HEK293 (cell line): ENCODE results near the gene KLF7.

Experiments used
- CTCF ChIA-PET: fragments of 350-600 bp; formaldehyde crosslinking; extraction: SDS; loops from one replicate; lab custom pipeline; 2021; ENCODE audit warnings: antibody characterized with exemption; lab: Yijun Ruan, JAX
- POLR2A ChIA-PET: fragments of 300-600 bp; formaldehyde crosslinking; extraction: SDS; loops from one replicate; lab custom pipeline; 2020; ENCODE audit warnings: antibody characterized with exemption, inconsistent platforms; lab: Yijun Ruan, JAX
- H3K27ac ChIP-seq: fragments of 200-500 bp; sonication (Bioruptor generic); 2 replicates; pipeline ENCODE4 v1.5.1; 2014; ENCODE audit warnings: low read depth, low read length, control low read depth, inconsistent platforms; ENCODE audit errors: extremely low read depth
- H3K36me3 ChIP-seq, 2 experiments: fragments of 200-500 bp in 1 of 2; sonication (Bioruptor generic) in 1 of 2; 1 replicate in 1 of 2; 2 replicates in 1 of 2; pipeline ENCODE4 v1.5.1; 2014 to 2017; ENCODE audit warnings: inconsistent platforms in 2 of 2, low read length in 2 of 2; ENCODE audit not compliant: control insufficient read depth in 2 of 2, insufficient read depth in 1 of 2
- H3K4me1 ChIP-seq: fragments of 200-500 bp; sonication (Bioruptor generic); 2 replicates; pipeline ENCODE4 v1.5.1; 2014; ENCODE audit warnings: mild to moderate bottlenecking, low read length, inconsistent platforms; ENCODE audit not compliant: control insufficient read depth, insufficient read depth
- H3K4me3 ChIP-seq: 2 replicates; pipeline ENCODE4 v1.5.1; 2011; ENCODE audit warnings: low read depth, mild to moderate bottlenecking, control low read depth, low read length, moderate library complexity
- H3K9me3 ChIP-seq: fragments of 200-500 bp; sonication (Bioruptor generic); 2 replicates; pipeline ENCODE4 v1.5.1; 2014; ENCODE audit warnings: low read depth, low read length, inconsistent platforms; ENCODE audit not compliant: control insufficient read depth, insufficient read depth
- AEBP2 ChIP-seq: fragments of 450-650 bp; formaldehyde crosslinking; IDR thresholded peaks from 2 replicates; pipeline ENCODE4 v1.5.1; 2016; ENCODE audit warnings: missing biosample characterization, missing genetic modification characterization, borderline replicate concordance
- GLIS1 ChIP-seq: fragments of 450-650 bp; formaldehyde crosslinking; IDR thresholded peaks from 2 replicates; pipeline ENCODE4 v1.5.1; 2016; ENCODE audit warnings: missing biosample characterization, missing genetic modification characterization
- HOXD13 ChIP-seq: sonication (generic); formaldehyde crosslinking; IDR thresholded peaks from 2 replicates; pipeline ENCODE4 v1.8.0; 2022; ENCODE audit warnings: missing genetic modification reagents, borderline replicate concordance
- IKZF3 ChIP-seq: fragments of 450-650 bp; IDR thresholded peaks from 2 replicates; pipeline ENCODE4 v1.5.0; 2018; ENCODE audit warnings: missing biosample characterization, mild to moderate bottlenecking, missing genetic modification characterization, moderate library complexity
- KLF7 ChIP-seq: fragments of 450-650 bp; formaldehyde crosslinking; IDR thresholded peaks from 2 replicates; pipeline ENCODE4 v1.5.1; 2016; ENCODE audit warnings: missing biosample characterization, missing genetic modification characterization, borderline replicate concordance
- KLF8 ChIP-seq: fragments of 450-650 bp; formaldehyde crosslinking; IDR thresholded peaks from 2 replicates; pipeline ENCODE4 v1.5.1; 2016; ENCODE audit warnings: missing biosample characterization, missing genetic modification characterization
- PRDM1 ChIP-seq: fragments of 450-650 bp; formaldehyde crosslinking; IDR thresholded peaks from 2 replicates; pipeline ENCODE4; 2016; ENCODE audit warnings: missing biosample characterization, missing genetic modification characterization
- SP2 ChIP-seq: fragments of 450-650 bp; formaldehyde crosslinking; IDR thresholded peaks from 2 replicates; pipeline ENCODE4 v1.5.1; 2016; ENCODE audit warnings: missing biosample characterization, missing genetic modification characterization
- ZBTB17 ChIP-seq: fragments of 450-650 bp; formaldehyde crosslinking; IDR thresholded peaks from 2 replicates; pipeline ENCODE4 v1.5.1; 2016; ENCODE audit warnings: missing biosample characterization, missing genetic modification characterization
- ZBTB44 ChIP-seq: fragments of 450-650 bp; IDR thresholded peaks from 2 replicates; pipeline ENCODE4 v1.5.1; 2018; ENCODE audit warnings: missing biosample characterization, mild to moderate bottlenecking, missing genetic modification characterization
- ZEB2 ChIP-seq: fragments of 450-650 bp; formaldehyde crosslinking; IDR thresholded peaks from 2 replicates; pipeline ENCODE4 v1.5.1; 2016; ENCODE audit warnings: missing biosample characterization, missing genetic modification characterization
- ZNF10 ChIP-seq: fragments of 450-650 bp; formaldehyde crosslinking; IDR thresholded peaks from 2 replicates; pipeline ENCODE4 v1.5.1; 2017; ENCODE audit warnings: missing biosample characterization, missing genetic modification characterization
- ZNF138 ChIP-seq: fragments of 450-650 bp; formaldehyde crosslinking; IDR thresholded peaks from 2 replicates; pipeline ENCODE4 v1.5.1; 2016; ENCODE audit warnings: missing biosample characterization, missing genetic modification characterization, borderline replicate concordance
- ZNF157 ChIP-seq: fragments of 450-650 bp; formaldehyde crosslinking; IDR thresholded peaks from 2 replicates; pipeline ENCODE4 v1.5.1; 2016; ENCODE audit warnings: missing biosample characterization, missing genetic modification characterization
- ZNF174 ChIP-seq: fragments of 450-650 bp; formaldehyde crosslinking; IDR thresholded peaks from 2 replicates; pipeline ENCODE4 v1.5.0; 2017; ENCODE audit warnings: missing biosample characterization, mild to moderate bottlenecking, missing genetic modification characterization
- ZNF175 ChIP-seq: fragments of 450-650 bp; formaldehyde crosslinking; IDR thresholded peaks from 2 replicates; pipeline ENCODE4 v1.5.1; 2016; ENCODE audit warnings: missing biosample characterization, missing genetic modification characterization
- ZNF19 ChIP-seq: fragments of 450-650 bp; formaldehyde crosslinking; IDR thresholded peaks from 2 replicates; pipeline ENCODE4; 2016; ENCODE audit warnings: missing biosample characterization, missing genetic modification characterization, low read depth
- ZNF2 ChIP-seq: fragments of 450-650 bp; formaldehyde crosslinking; IDR thresholded peaks from 2 replicates; pipeline ENCODE4 v1.5.1; 2016; ENCODE audit warnings: missing biosample characterization, missing genetic modification characterization
- ZNF214 ChIP-seq: fragments of 450-650 bp; formaldehyde crosslinking; IDR thresholded peaks from 2 replicates; pipeline ENCODE4 v1.5.1; 2017; ENCODE audit warnings: missing biosample characterization, mild to moderate bottlenecking, missing genetic modification characterization, borderline replicate concordance
- ZNF24 ChIP-seq: fragments of 450-650 bp; formaldehyde crosslinking; IDR thresholded peaks from 2 replicates; pipeline ENCODE4 v1.5.1; 2016; ENCODE audit warnings: missing biosample characterization, missing genetic modification characterization
- ZNF248 ChIP-seq: fragments of 450-650 bp; formaldehyde crosslinking; IDR thresholded peaks from 2 replicates; pipeline ENCODE4 v1.5.1; 2017; ENCODE audit warnings: missing biosample characterization, missing genetic modification characterization
- ZNF394 ChIP-seq: fragments of 450-650 bp; formaldehyde crosslinking; IDR thresholded peaks from 2 replicates; pipeline ENCODE4 v1.5.1; 2016; ENCODE audit warnings: missing biosample characterization, missing genetic modification characterization, mild to moderate bottlenecking, moderate library complexity, borderline replicate concordance
- ZNF473 ChIP-seq: fragments of 450-650 bp; formaldehyde crosslinking; IDR thresholded peaks from 2 replicates; pipeline ENCODE4 v1.5.1; 2017; ENCODE audit warnings: missing biosample characterization, missing genetic modification characterization
- ZNF530 ChIP-seq: fragments of 450-650 bp; formaldehyde crosslinking; IDR thresholded peaks from 2 replicates; pipeline ENCODE4 v1.5.1; 2016; ENCODE audit warnings: low read depth, missing biosample characterization, missing genetic modification characterization
- ZNF549 ChIP-seq: fragments of 450-650 bp; IDR thresholded peaks from 2 replicates; pipeline ENCODE4 v1.5.1; 2018; ENCODE audit warnings: missing biosample characterization, missing genetic modification characterization, mild to moderate bottlenecking, inconsistent platforms, moderate library complexity
- ZNF580 ChIP-seq: fragments of 450-650 bp; formaldehyde crosslinking; IDR thresholded peaks from 2 replicates; pipeline ENCODE4 v1.5.1; 2016; ENCODE audit warnings: missing biosample characterization, missing genetic modification characterization
- ZNF624 ChIP-seq: fragments of 450-650 bp; formaldehyde crosslinking; IDR thresholded peaks from 2 replicates; pipeline ENCODE4 v1.5.1; 2017; ENCODE audit warnings: missing biosample characterization, missing genetic modification characterization
- ZNF658 ChIP-seq: fragments of 450-650 bp; formaldehyde crosslinking; IDR thresholded peaks from 2 replicates; pipeline ENCODE4; 2016; ENCODE audit warnings: missing biosample characterization, missing genetic modification characterization

The KLF7 gene

GRCh38 chr2:207086136-207086535, 79.6 kb downstream of the KLF7 start:
- TF ChIP-seq ZNF473 = no peak
- TF ChIP-seq KLF8 = no peak
- no peak for TF ChIP-seq ZNF549
- no peak for TF ChIP-seq ZNF2 (tag by site-specific recombination)
- no peak for TF ChIP-seq ZBTB17
- TF ChIP-seq HOXD13 (CRISPR knock-in tag) = no peak
- Histone ChIP-seq H3K4me1 (no peaks in the 10 kb centered on the region), H3K9me3 (no peaks in the 10 kb centered on the region), H3K27ac (no peak overlapping the region), H3K36me3 (no peaks in the 10 kb centered on the region), H3K4me3 (no peak overlapping the region)
- ChIA-PET CTCF (no interaction called here), POLR2A (no interaction called here)

GRCh38 chr2:207085110-207085509, 80.6 kb downstream of the KLF7 start:
- H3K27ac ChIP-seq = no peak overlapping the region
- ChIA-PET POLR2A (no interaction called here), CTCF (no interaction called here)
- H3K9me3 ChIP-seq = no peaks in the 10 kb centered on the region
- H3K4me1 ChIP-seq = no peaks in the 10 kb centered on the region
- H3K36me3 ChIP-seq = peaks cover 0 to 7% of the 10 kb centered on the region in 2 experiments; a peak in 1 of 3 replicates
- no peak for TF ChIP-seq ZNF624
- H3K4me3 ChIP-seq = no peak overlapping the region

- TF ChIP-seq ZNF19 (tag by site-specific recombination) = no peak
- TF ChIP-seq KLF7 (tag by site-specific recombination) = no peak
- TF ChIP-seq ZNF138 = no peak
- no peak for TF ChIP-seq ZEB2 (tag by site-specific recombination)
- TF ChIP-seq ZNF248 (tag by site-specific recombination) = no peak
- TF ChIP-seq ZNF624 = no peak
- no peaks in the 10 kb centered on the region for H3K4me1 ChIP-seq
- H3K36me3 ChIP-seq = peaks cover 0 to 7% of the 10 kb centered on the region in 2 experiments; a peak in 1 of 3 replicates
- H3K9me3 ChIP-seq = no peaks in the 10 kb centered on the region
- no peak overlapping the region for H3K27ac ChIP-seq
- POLR2A ChIA-PET = no interaction called here
- CTCF ChIA-PET = interaction anchor here (0.6 kb wide), 1 partner anchor 102 kb away, joined by 4 read pairs; no protein-coding TSS in a partner anchor
- no peak overlapping the region for H3K4me3 ChIP-seq
Observed at GRCh38 chr2:207083361-207084110, 82.2 kb downstream of the KLF7 start.

GRCh38 chr2:207082619-207083018, 83.1 kb downstream of the KLF7 start:
- H3K9me3 ChIP-seq = no peaks in the 10 kb centered on the region
- CTCF ChIA-PET = no interaction called here
- POLR2A ChIA-PET = no interaction called here
- peaks cover 0 to 7% of the 10 kb centered on the region in 2 experiments; a peak in 1 of 3 replicates for H3K36me3 ChIP-seq
- no peaks in the 10 kb centered on the region for H3K4me1 ChIP-seq
- H3K4me3 ChIP-seq = no peak overlapping the region
- no peak overlapping the region for H3K27ac ChIP-seq
- TF ChIP-seq ZNF174 (no peak), ZNF530 (no peak), GLIS1 (tag by site-specific recombination) (no peak), ZNF214 (tag by site-specific recombination) (no peak), KLF7 (tag by site-specific recombination) (no peak), ZNF175 (tag by site-specific recombination) (no peak), IKZF3 (tag by site-specific recombination) (no peak), ZNF394 (tag by site-specific recombination) (no peak), AEBP2 (tag by site-specific recombination) (no peak), ZNF658 (tag by site-specific recombination) (no peak), ZBTB44 (no peak), ZNF10 (tag by site-specific recombination) (no peak), ZNF24 (no peak), PRDM1 (tag by site-specific recombination) (no peak), ZNF580 (no peak), SP2 (tag by site-specific recombination) (no peak), ZNF157 (tag by site-specific recombination) (no peak)
